ENCODE data around the gene LSAMP.

GRCh38 chr3:115834068-115834467 is 611.2 kb downstream of the LSAMP start:
- TF ChIP-seq TAF1 (IDR thresholded peaks at IDR 0.05; ENCODE audit: low read depth, low read length) = no peak
- no peak for TF ChIP-seq POLR2A (IDR thresholded peaks at IDR 0.05; ENCODE audit: low read depth, low read length)
- no peak for TF ChIP-seq SPI1 (IDR thresholded peaks at IDR 0.05; ENCODE audit: low read depth, low read length)
- TF ChIP-seq POLR2AphosphoS5 (IDR thresholded peaks at IDR 0.05; ENCODE audit: low read depth, low read length) = no peak
- TF ChIP-seq PAX5 (IDR thresholded peaks at IDR 0.05; ENCODE audit: insufficient read depth, low read length, severe bottlenecking) = no peak

All from GM12891 (cell line).